HEK293T (cell line): ENCODE data around the gene SYNCRIP.

Experiments
- ARNT ChIP-seq: fragments of 450-650 bp; IDR thresholded peaks from 2 replicates; pipeline ENCODE4 v1.6.1; 2017; ENCODE audit warnings: mild to moderate bottlenecking
- HDGF ChIP-seq: fragments of 450-650 bp; IDR thresholded peaks from 2 replicates; pipeline ENCODE4 v1.6.1; 2017; ENCODE audit warnings: antibody characterized with exemption, borderline replicate concordance
- LEF1 ChIP-seq: fragments of 450-650 bp; IDR thresholded peaks from 2 replicates; pipeline ENCODE4 v1.6.1; 2017; ENCODE audit warnings: mild to moderate bottlenecking, borderline replicate concordance
- ZNF384 ChIP-seq: fragments of 450-650 bp; IDR thresholded peaks from 2 replicates; pipeline ENCODE4 v1.6.1; 2016

GRCh38 chr6:85669735-85670194 lies 27.1 kb upstream of the SYNCRIP start:
- TF ChIP-seq ZNF384 (no peak), LEF1 (no peak), HDGF (no peak), ARNT (no peak)
